Lung (tissue), 12 donors: ENCODE measurements around the gene BEND3. TPM values are rescaled to one million over a fixed set of nuclear protein-coding genes. Genes with fewer than 3 reads are reported as not detected.
A peak's percentile ranks its signal among the peaks of the same experiment; 100 is the strongest.

Experiments
- ATAC-seq: fragments of 200-7000 bp; cut with Tn5 transposase; one replicate; pipeline ENCODE4 v1.9.1; 2020; ENCODE audit warnings: moderate number of reproducible peaks; ENCODE audit not compliant: insufficient read depth, low FRiP score
- DNase-seq, 3 donors: peaks; one replicate each; pipeline ENCODE4 v3.0.0-alpha.2; 2013 to 2017
- H3K27ac ChIP-seq, 2 donors: one replicate each; pipeline ENCODE4 v1.5.1; 2013; ENCODE audit warnings: mild to moderate bottlenecking in 2 of 2, moderate library complexity in 2 of 2, control low read depth in 1 of 2, inconsistent platforms in 1 of 2, low read depth in 1 of 2, low read length in 1 of 2
- H3K27me3 ChIP-seq, 3 donors: one replicate each; pipeline ENCODE4 v1.5.1; 2013; ENCODE audit warnings: low read length in 2 of 3; ENCODE audit not compliant: control insufficient read depth in 3 of 3, insufficient read depth in 3 of 3
- H3K36me3 ChIP-seq, 4 donors: one replicate each; pipeline ENCODE4 v1.5.1; 2013; ENCODE audit warnings: low read length in 4 of 4, mild to moderate bottlenecking in 1 of 4, moderate library complexity in 1 of 4; ENCODE audit not compliant: control insufficient read depth in 4 of 4, insufficient read depth in 4 of 4
- H3K4me1 ChIP-seq, 5 donors: one replicate each; pipeline ENCODE4 v1.5.1; 2013; ENCODE audit warnings: low read length in 5 of 5, mild to moderate bottlenecking in 2 of 5, moderate library complexity in 1 of 5; ENCODE audit not compliant: control insufficient read depth in 5 of 5, insufficient read depth in 5 of 5
- H3K4me3 ChIP-seq: one replicate; pipeline ENCODE4 v1.5.1; 2013; ENCODE audit warnings: mild to moderate bottlenecking, control low read depth, moderate library complexity
- H3K9ac ChIP-seq, 2 donors: one replicate each; pipeline ENCODE4 v1.5.1; 2013; ENCODE audit warnings: low read length in 2 of 2, control low read depth in 1 of 2; ENCODE audit not compliant: insufficient read depth in 1 of 2
- H3K9me3 ChIP-seq, 4 donors: one replicate each; pipeline ENCODE4 v1.5.1; 2013; ENCODE audit warnings: low read length in 3 of 4, mild to moderate bottlenecking in 1 of 4, moderate library complexity in 1 of 4; ENCODE audit not compliant: control insufficient read depth in 4 of 4, insufficient read depth in 3 of 4
- CTCF ChIP-seq: IDR thresholded peaks from 2 replicates; pipeline ENCODE4 v1.5.1; 2012; ENCODE audit warnings: mild to moderate bottlenecking; ENCODE audit errors: control extremely low read depth, extremely low read depth
- WGBS, 2 donors: extraction: QIAGEN DNeasy Blood & Tissue Kit; methylation state at CpG; one replicate each; pipeline ENCODE4 v1.1.7; 2013; 5-methylcytosine and 5-hydroxymethylcytosine counted together
- polyA plus RNA-seq, 2 donors: library from polyadenylated mRNA; stranded (reverse); fragments of 200-250 nt; gene quantifications; one replicate each; pipeline ENCODE4 v1.2.1, GENCODE V29; 2013
- total RNA-seq, 2 donors: library from RNA; depleted of rRNA in 1 of 2; stranded (reverse); fragments of >200 nt in 1 of 2; gene quantifications; one replicate each; pipeline ENCODE4 v1.2.1, GENCODE V29; 2014 to 2021
- donor health status: control.
- donor health status: control.
- donor health status: Bipolar disorder and iron deficiency.
- donor health status: healthy.
- donor health status: DM: yes; HTN: yes; CAD: no.

Gene BEND3
- total and polyA plus RNA-seq, 4 donors = 1.2 to 4.4 (median 2.5) TPM

GRCh38 chr6:107154801-107155160 is 39.5 kb upstream of the BEND3 start:
- TF ChIP-seq CTCF = no peak
- Histone ChIP-seq H3K4me1 (peaks cover 0 to 18% (median 3%) of the 10 kb centered on the region in 5 donors), H3K27me3 (no peaks in the 10 kb centered on the region), H3K9me3 (no peaks in the 10 kb centered on the region), H3K27ac (peak overlapping the region in 1 of 2 donors; percentile 53), H3K9ac (no peak overlapping the region), H3K36me3 (no peaks in the 10 kb centered on the region), H3K4me3 (no peak overlapping the region)
- ATAC-seq (no peak), DNase-seq (no peak)
- 79 to 94% methylated on average over 2 of the region's 2 CpGs for WGBS, 2 donors

- Histone ChIP-seq H3K4me1 (peaks cover 0 to 18% (median 3%) of the 10 kb centered on the region in 5 donors), H3K27me3 (no peaks in the 10 kb centered on the region), H3K27ac (no peak overlapping the region), H3K4me3 (no peak overlapping the region), H3K9ac (no peak overlapping the region), H3K36me3 (no peaks in the 10 kb centered on the region), H3K9me3 (no peaks in the 10 kb centered on the region)
- WGBS, 2 donors = 56 to 76% methylated on average over 12 of the region's 12 CpGs
- peak; percentile 37 to 57 (median 50) for DNase-seq
- peak; percentile 49 for ATAC-seq
- no peak for TF ChIP-seq CTCF
These were observed 39.0 kb upstream of the BEND3 start for GRCh38 chr6:107154131-107154800.

GRCh38 chr6:107152638-107153430 is 37.5 kb upstream of the BEND3 start:
- H3K4me3 ChIP-seq = no peak overlapping the region
- no peaks in the 10 kb centered on the region for H3K9me3 ChIP-seq
- ATAC-seq (peak; percentile 14), DNase-seq (peak; percentile 24 to 63 (median 25))
- H3K36me3 ChIP-seq = no peaks in the 10 kb centered on the region
- TF ChIP-seq CTCF = no peak
- no peaks in the 10 kb centered on the region for H3K27me3 ChIP-seq
- WGBS, 2 donors = 72 to 85% methylated on average over 8 of the region's 8 CpGs
- H3K27ac ChIP-seq = no peak overlapping the region
- H3K4me1 ChIP-seq = peaks cover 0 to 18% (median 3%) of the 10 kb centered on the region in 5 donors
- no peak overlapping the region for H3K9ac ChIP-seq
